ENCODE results near the gene TSPAN12.

The TSPAN12 gene

DNA sequence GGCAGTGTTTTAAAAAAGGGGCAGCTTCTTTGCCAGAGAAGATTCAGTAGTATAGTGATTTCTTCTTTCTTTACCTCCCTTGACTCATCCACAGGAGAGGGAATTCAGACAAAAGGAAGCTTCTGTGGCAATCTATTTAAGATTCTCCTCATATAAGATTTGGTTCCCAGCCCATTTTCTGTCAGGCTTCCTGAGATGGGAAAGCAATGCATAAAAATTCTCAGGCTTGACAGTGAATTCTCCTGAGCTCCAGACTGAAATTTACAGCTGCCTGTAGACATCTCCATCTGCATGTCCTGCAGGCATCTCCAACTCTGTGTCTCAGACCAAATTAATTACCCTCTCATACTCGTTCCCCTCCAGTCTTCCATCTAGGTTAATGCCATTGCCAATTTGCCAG is 72.8 kb downstream of the TSPAN12 start:
- ATAC-seq = no peak
- no peak for TF ChIP-seq ZFP3 (CRISPR knock-in tag; IDR thresholded peaks at IDR 0.05)
- no peak for TF ChIP-seq RARB (CRISPR knock-in tag; IDR thresholded peaks at IDR 0.05)
- TF ChIP-seq, protein P1, sequence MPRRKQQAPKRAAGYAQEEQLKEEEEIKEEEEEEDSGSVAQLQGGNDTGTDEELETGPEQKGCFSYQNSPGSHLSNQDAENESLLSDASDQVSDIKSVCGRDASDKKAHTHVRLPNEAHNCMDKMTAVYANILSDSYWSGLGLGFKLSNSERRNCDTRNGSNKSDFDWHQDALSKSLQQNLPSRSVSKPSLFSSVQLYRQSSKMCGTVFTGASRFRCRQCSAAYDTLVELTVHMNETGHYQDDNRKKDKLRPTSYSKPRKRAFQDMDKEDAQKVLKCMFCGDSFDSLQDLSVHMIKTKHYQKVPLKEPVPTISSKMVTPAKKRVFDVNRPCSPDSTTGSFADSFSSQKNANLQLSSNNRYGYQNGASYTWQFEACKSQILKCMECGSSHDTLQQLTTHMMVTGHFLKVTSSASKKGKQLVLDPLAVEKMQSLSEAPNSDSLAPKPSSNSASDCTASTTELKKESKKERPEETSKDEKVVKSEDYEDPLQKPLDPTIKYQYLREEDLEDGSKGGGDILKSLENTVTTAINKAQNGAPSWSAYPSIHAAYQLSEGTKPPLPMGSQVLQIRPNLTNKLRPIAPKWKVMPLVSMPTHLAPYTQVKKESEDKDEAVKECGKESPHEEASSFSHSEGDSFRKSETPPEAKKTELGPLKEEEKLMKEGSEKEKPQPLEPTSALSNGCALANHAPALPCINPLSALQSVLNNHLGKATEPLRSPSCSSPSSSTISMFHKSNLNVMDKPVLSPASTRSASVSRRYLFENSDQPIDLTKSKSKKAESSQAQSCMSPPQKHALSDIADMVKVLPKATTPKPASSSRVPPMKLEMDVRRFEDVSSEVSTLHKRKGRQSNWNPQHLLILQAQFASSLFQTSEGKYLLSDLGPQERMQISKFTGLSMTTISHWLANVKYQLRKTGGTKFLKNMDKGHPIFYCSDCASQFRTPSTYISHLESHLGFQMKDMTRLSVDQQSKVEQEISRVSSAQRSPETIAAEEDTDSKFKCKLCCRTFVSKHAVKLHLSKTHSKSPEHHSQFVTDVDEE (CRISPR knock-in tag; IDR thresholded peaks at IDR 0.05) = no peak
- TF ChIP-seq CSRNP3 (CRISPR knock-in tag; IDR thresholded peaks at IDR 0.05) = no peak
- TF ChIP-seq, protein P2, sequence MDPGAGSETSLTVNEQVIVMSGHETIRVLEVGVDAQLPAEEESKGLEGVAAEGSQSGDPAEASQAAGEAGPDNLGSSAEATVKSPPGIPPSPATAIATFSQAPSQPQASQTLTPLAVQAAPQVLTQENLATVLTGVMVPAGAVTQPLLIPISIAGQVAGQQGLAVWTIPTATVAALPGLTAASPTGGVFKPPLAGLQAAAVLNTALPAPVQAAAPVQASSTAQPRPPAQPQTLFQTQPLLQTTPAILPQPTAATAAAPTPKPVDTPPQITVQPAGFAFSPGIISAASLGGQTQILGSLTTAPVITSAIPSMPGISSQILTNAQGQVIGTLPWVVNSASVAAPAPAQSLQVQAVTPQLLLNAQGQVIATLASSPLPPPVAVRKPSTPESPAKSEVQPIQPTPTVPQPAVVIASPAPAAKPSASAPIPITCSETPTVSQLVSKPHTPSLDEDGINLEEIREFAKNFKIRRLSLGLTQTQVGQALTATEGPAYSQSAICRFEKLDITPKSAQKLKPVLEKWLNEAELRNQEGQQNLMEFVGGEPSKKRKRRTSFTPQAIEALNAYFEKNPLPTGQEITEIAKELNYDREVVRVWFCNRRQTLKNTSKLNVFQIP (CRISPR knock-in tag; IDR thresholded peaks at IDR 0.05; ENCODE audit: borderline replicate concordance, low read depth) = no peak
- TF ChIP-seq ZC3H10 (CRISPR knock-in tag; IDR thresholded peaks at IDR 0.05) = no peak
- TF ChIP-seq ZNF8 (CRISPR knock-in tag; IDR thresholded peaks at IDR 0.05) = no peak
- TF ChIP-seq ZFP30 (CRISPR knock-in tag; IDR thresholded peaks at IDR 0.05) = no peak
- TF ChIP-seq ESRRG (CRISPR knock-in tag; IDR thresholded peaks at IDR 0.05) = no peak
- no peak for TF ChIP-seq ISL1 (CRISPR knock-in tag; IDR thresholded peaks at IDR 0.05)
- TF ChIP-seq PPARA (CRISPR knock-in tag; IDR thresholded peaks at IDR 0.05; ENCODE audit: borderline replicate concordance) = no peak
- no peak for TF ChIP-seq CSDC2 (CRISPR knock-in tag; IDR thresholded peaks at IDR 0.05)
- no peak for TF ChIP-seq ZNF70 (CRISPR knock-in tag; IDR thresholded peaks at IDR 0.05)
- TF ChIP-seq ARNTL (CRISPR knock-in tag; IDR thresholded peaks at IDR 0.05; ENCODE audit: borderline replicate concordance, low read depth) = no peak

GRCh38 chr7:120783721-120784120 is 74.2 kb downstream of the TSPAN12 start:
- TF ChIP-seq ZNF70 (CRISPR knock-in tag; IDR thresholded peaks at IDR 0.05) = no peak
- no peak for TF ChIP-seq ISL1 (CRISPR knock-in tag; IDR thresholded peaks at IDR 0.05)
- no peak for TF ChIP-seq ARNTL (CRISPR knock-in tag; IDR thresholded peaks at IDR 0.05; ENCODE audit: borderline replicate concordance, low read depth)
- no peak for TF ChIP-seq OSR1 (CRISPR knock-in tag; IDR thresholded peaks at IDR 0.05)
- TF ChIP-seq RARB (CRISPR knock-in tag; IDR thresholded peaks at IDR 0.05) = no peak
- no peak for TF ChIP-seq CSRNP3 (CRISPR knock-in tag; IDR thresholded peaks at IDR 0.05)
- TF ChIP-seq ZNF565 (CRISPR knock-in tag; conservative IDR thresholded peaks at IDR 0.05; ENCODE audit: low read depth) = no peak
- no peak for TF ChIP-seq ZC3H10 (CRISPR knock-in tag; IDR thresholded peaks at IDR 0.05)
- no peak for TF ChIP-seq ZFP3 (CRISPR knock-in tag; IDR thresholded peaks at IDR 0.05)
- TF ChIP-seq BACH2 (CRISPR knock-in tag; IDR thresholded peaks at IDR 0.05; ENCODE audit: borderline replicate concordance) = no peak
- TF ChIP-seq, protein P3, sequence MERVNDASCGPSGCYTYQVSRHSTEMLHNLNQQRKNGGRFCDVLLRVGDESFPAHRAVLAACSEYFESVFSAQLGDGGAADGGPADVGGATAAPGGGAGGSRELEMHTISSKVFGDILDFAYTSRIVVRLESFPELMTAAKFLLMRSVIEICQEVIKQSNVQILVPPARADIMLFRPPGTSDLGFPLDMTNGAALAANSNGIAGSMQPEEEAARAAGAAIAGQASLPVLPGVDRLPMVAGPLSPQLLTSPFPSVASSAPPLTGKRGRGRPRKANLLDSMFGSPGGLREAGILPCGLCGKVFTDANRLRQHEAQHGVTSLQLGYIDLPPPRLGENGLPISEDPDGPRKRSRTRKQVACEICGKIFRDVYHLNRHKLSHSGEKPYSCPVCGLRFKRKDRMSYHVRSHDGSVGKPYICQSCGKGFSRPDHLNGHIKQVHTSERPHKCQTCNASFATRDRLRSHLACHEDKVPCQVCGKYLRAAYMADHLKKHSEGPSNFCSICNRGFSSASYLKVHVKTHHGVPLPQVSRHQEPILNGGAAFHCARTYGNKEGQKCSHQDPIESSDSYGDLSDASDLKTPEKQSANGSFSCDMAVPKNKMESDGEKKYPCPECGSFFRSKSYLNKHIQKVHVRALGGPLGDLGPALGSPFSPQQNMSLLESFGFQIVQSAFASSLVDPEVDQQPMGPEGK (CRISPR knock-in tag; IDR thresholded peaks at IDR 0.05; ENCODE audit: borderline replicate concordance) = no peak
- no peak for TF ChIP-seq TOX (CRISPR knock-in tag; IDR thresholded peaks at IDR 0.05; ENCODE audit: borderline replicate concordance)
- TF ChIP-seq TCF4 (CRISPR knock-in tag; IDR thresholded peaks at IDR 0.05; ENCODE audit: borderline replicate concordance) = no peak
- no peak for TF ChIP-seq ESRRG (CRISPR knock-in tag; IDR thresholded peaks at IDR 0.05)
- TF ChIP-seq SNAI2 (CRISPR knock-in tag; IDR thresholded peaks at IDR 0.05) = no peak
- TF ChIP-seq CREB5 (CRISPR knock-in tag; IDR thresholded peaks at IDR 0.05; ENCODE audit: low read depth) = no peak
- no peak for TF ChIP-seq GLIS3 (CRISPR knock-in tag; IDR thresholded peaks at IDR 0.05)
- no peak for ATAC-seq

Measured in SK-N-SH treated with all-trans-retinoic acid at 6 μM for 48 hours (cell line).